ENCODE results near the gene PCDHB5. TPM values are rescaled to one million over a fixed set of nuclear protein-coding genes. Genes with fewer than 3 reads are reported as not detected.

PCDHB5 gene
- total RNA-seq, 1 donor = 2.9 TPM

DNA sequence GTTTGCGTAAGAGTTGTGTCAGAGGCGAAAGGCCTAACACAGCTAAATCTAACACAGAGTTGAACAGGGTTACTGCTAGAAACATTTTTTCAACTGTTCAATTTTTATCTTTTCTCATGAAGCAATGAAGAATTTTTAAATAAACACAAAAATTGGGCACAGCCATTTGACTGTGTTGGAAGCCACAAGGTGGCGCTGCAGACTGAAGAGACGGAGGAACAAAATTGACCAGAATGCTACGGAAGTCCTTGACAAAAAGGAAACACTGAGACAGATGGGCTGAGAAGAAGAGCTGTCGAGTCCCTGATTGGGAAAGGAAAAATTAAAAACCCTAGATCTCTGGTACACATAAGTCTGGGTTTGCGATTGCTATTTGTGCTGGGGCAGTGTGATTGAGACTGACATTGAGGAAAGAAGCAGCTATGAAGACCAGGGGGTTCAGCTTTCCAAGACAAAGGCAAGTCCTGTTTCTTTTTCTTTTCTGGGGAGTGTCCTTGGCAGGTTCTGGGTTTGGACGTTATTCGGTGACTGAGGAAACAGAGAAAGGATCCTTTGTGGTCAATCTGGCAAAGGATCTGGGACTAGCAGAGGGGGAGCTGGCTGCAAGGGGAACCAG, 52.0 kb downstream of the PCDHB5 start, which contains the start of gene PCDHB9:
PCDHB9 (plus strand) TSS at position 265 of the 616 bp plus-strand sequence; CDS start at position 423, 158 bp downstream.
- no peaks in the 10 kb centered on the region for H3K36me3 ChIP-seq (ENCODE audit: insufficient read depth, low read length)
- no peaks in the 10 kb centered on the region for H3K79me2 ChIP-seq (ENCODE audit: insufficient read depth, low read length)
- DNase-seq (ENCODE audit: insufficient read length, low spot score, missing footprints) = no peak
- TF ChIP-seq, protein P1, sequence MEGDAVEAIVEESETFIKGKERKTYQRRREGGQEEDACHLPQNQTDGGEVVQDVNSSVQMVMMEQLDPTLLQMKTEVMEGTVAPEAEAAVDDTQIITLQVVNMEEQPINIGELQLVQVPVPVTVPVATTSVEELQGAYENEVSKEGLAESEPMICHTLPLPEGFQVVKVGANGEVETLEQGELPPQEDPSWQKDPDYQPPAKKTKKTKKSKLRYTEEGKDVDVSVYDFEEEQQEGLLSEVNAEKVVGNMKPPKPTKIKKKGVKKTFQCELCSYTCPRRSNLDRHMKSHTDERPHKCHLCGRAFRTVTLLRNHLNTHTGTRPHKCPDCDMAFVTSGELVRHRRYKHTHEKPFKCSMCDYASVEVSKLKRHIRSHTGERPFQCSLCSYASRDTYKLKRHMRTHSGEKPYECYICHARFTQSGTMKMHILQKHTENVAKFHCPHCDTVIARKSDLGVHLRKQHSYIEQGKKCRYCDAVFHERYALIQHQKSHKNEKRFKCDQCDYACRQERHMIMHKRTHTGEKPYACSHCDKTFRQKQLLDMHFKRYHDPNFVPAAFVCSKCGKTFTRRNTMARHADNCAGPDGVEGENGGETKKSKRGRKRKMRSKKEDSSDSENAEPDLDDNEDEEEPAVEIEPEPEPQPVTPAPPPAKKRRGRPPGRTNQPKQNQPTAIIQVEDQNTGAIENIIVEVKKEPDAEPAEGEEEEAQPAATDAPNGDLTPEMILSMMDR (IDR thresholded peaks at IDR 0.05; ENCODE audit: extremely low read depth, low read depth, low read length) = peak; percentile 60
- no peaks in the 10 kb centered on the region for H3K9me3 ChIP-seq (ENCODE audit: low read depth, low read length)
- H4K20me1 ChIP-seq (ENCODE audit: insufficient read depth, low read length) = no peaks in the 10 kb centered on the region
- peak within 1 kb of the TSS; percentile 48 for H3K4me3 ChIP-seq (ENCODE audit: insufficient read depth, low read length)
- peak within 1 kb of the TSS; percentile 56 for H3K4me2 ChIP-seq (ENCODE audit: insufficient read depth, low read length)
- H3K4me1 ChIP-seq (ENCODE audit: insufficient read depth, low read length) = no peaks in the 10 kb centered on the region
- H3K27me3 ChIP-seq (ENCODE audit: insufficient read depth, low read length) = no peaks in the 10 kb centered on the region
- H2AFZ ChIP-seq (ENCODE audit: low read length) = peak within 1 kb of the TSS; percentile 57
- no peak within 1 kb of the TSS for H3K27ac ChIP-seq (ENCODE audit: low read depth, low read length)

Other genes with a start within 250 kb of the PCDHB5 start
- 0.29 and 0.36 TPM in 2 replicates for gene PCDHAC1, start 208.9 kb upstream of the PCDHB5 start, total RNA-seq
- gene PCDHAC2, start 168.7 kb upstream of the PCDHB5 start, total RNA-seq = 0.36 and 0.59 TPM in 2 replicates
- gene PCDHB1, start 83.8 kb upstream of the PCDHB5 start, total RNA-seq = not detected in 2 replicates
- gene PCDHB2, start 40.6 kb upstream of the PCDHB5 start, total RNA-seq = 1.2 and 1.4 TPM in 2 replicates
- gene PCDHB3, start 34.7 kb upstream of the PCDHB5 start, total RNA-seq = 0.36 and 0.88 TPM in 2 replicates
- gene PCDHB4, start 13.4 kb upstream of the PCDHB5 start, total RNA-seq = 1.1 and 1.2 TPM in 2 replicates
- gene PCDHB6, start 14.9 kb downstream of the PCDHB5 start, total RNA-seq = 0.59 and 0.72 TPM in 2 replicates
- gene PCDHB7, start 37.4 kb downstream of the PCDHB5 start, total RNA-seq = 2.2 and 2.4 TPM in 2 replicates
- 0.36 and 0.88 TPM in 2 replicates for gene PCDHB8, start 42.6 kb downstream of the PCDHB5 start, total RNA-seq
- gene PCDHB16, start 47.2 kb downstream of the PCDHB5 start, total RNA-seq = 1.1 and 3.5 TPM in 2 replicates
- 1.2 and 1.8 TPM in 2 replicates for gene PCDHB9, start 52.0 kb downstream of the PCDHB5 start, total RNA-seq
- 2.2 and 2.7 TPM in 2 replicates for gene PCDHB10, start 57.1 kb downstream of the PCDHB5 start, total RNA-seq
- gene PCDHB11, start 64.4 kb downstream of the PCDHB5 start, total RNA-seq = 1.1 and 1.8 TPM in 2 replicates
- gene PCDHB12, start 73.5 kb downstream of the PCDHB5 start, total RNA-seq = 0.59 and 0.72 TPM in 2 replicates
- gene PCDHB13, start 78.7 kb downstream of the PCDHB5 start, total RNA-seq = 2.1 and 2.2 TPM in 2 replicates
- gene PCDHB14, start 88.1 kb downstream of the PCDHB5 start, total RNA-seq = 2.7 and 2.9 TPM in 2 replicates
- 0.88 and 1.1 TPM in 2 replicates for gene PCDHB15, start 110.2 kb downstream of the PCDHB5 start, total RNA-seq
- 0.36 and 0.59 TPM in 2 replicates for gene SLC25A2, start 168.8 kb downstream of the PCDHB5 start, total RNA-seq
- gene TAF7, start 185.6 kb downstream of the PCDHB5 start, total RNA-seq = 44.2 and 48.1 TPM in 2 replicates
- 1.1 and 1.5 TPM in 2 replicates for gene PCDHGA1, start 195.3 kb downstream of the PCDHB5 start, total RNA-seq
- gene PCDHGA2, start 203.6 kb downstream of the PCDHB5 start, total RNA-seq = 2.7 and 2.9 TPM in 2 replicates
- 2.4 and 2.9 TPM in 2 replicates for gene PCDHGA3, start 208.6 kb downstream of the PCDHB5 start, total RNA-seq
- 3.3 and 5.0 TPM in 2 replicates for gene PCDHGB1, start 214.9 kb downstream of the PCDHB5 start, total RNA-seq
- 6.8 and 6.9 TPM in 2 replicates for gene PCDHGA4, start 219.8 kb downstream of the PCDHB5 start, total RNA-seq
- 4.3 and 5.6 TPM in 2 replicates for gene PCDHGB2, start 224.8 kb downstream of the PCDHB5 start, total RNA-seq
- 2.5 and 2.7 TPM in 2 replicates for gene PCDHGA5, start 229.0 kb downstream of the PCDHB5 start, total RNA-seq
- 6.2 and 8.0 TPM in 2 replicates for gene PCDHGB3, start 235.0 kb downstream of the PCDHB5 start, total RNA-seq
- gene PCDHGA6, start 238.7 kb downstream of the PCDHB5 start, total RNA-seq = 5.0 and 5.1 TPM in 2 replicates
- 6.5 TPM in 2 replicates for gene PCDHGA7, start 247.5 kb downstream of the PCDHB5 start, total RNA-seq

Data from osteoblast (primary cell).